Small intestine (tissue), 7 donors: ENCODE data around the gene NUBP2. TPM values are rescaled to one million over a fixed set of nuclear protein-coding genes. Genes with fewer than 3 reads are reported as not detected.
A peak's percentile ranks its signal among the peaks of the same experiment; 100 is the strongest.

Source experiments
- DNase-seq, 2 donors: peaks; one replicate each; pipeline versions ENCODE4 v3.0.0 to v3.0.0-alpha.2; 2013
- FAIRE-seq: peaks from 2 replicates; lab custom pipeline; 2012; peaks lifted over from hg19 to GRCh38; lab: Jason Lieb, UNC
- H3K27ac ChIP-seq, 3 donors: one replicate each; pipeline ENCODE4 v1.5.1; 2013; ENCODE audit warnings: low read length in 2 of 3, mild to moderate bottlenecking in 2 of 3, control low read depth in 1 of 3, inconsistent platforms in 1 of 3, low read depth in 1 of 3, moderate library complexity in 1 of 3
- H3K27me3 ChIP-seq, 3 donors: one replicate each; pipeline ENCODE4 v1.6.1; 2013; ENCODE audit warnings: low read length in 3 of 3, inconsistent platforms in 1 of 3; ENCODE audit not compliant: control insufficient read depth in 3 of 3, insufficient read depth in 3 of 3
- H3K36me3 ChIP-seq, 3 donors: one replicate each; pipeline ENCODE4 v1.6.1; 2013; ENCODE audit warnings: low read length in 3 of 3, inconsistent platforms in 1 of 3, low read depth in 1 of 3, mild to moderate bottlenecking in 1 of 3, moderate library complexity in 1 of 3; ENCODE audit not compliant: control insufficient read depth in 3 of 3, insufficient read depth in 2 of 3
- H3K4me1 ChIP-seq, 3 donors: one replicate each; pipeline ENCODE4 v1.6.1; 2013; ENCODE audit warnings: low read length in 2 of 3, inconsistent platforms in 1 of 3, low read depth in 1 of 3, mild to moderate bottlenecking in 1 of 3, moderate library complexity in 1 of 3; ENCODE audit not compliant: control insufficient read depth in 3 of 3, insufficient read depth in 2 of 3
- H3K4me3 ChIP-seq, 3 donors: one replicate each; pipeline ENCODE4 v1.5.1; 2013; ENCODE audit warnings: low read length in 3 of 3, control low read depth in 1 of 3, inconsistent platforms in 1 of 3, low read depth in 1 of 3, mild to moderate bottlenecking in 1 of 3, moderate library complexity in 1 of 3
- H3K9me3 ChIP-seq, 2 donors: one replicate each; pipeline ENCODE4 v1.6.1; 2013; ENCODE audit warnings: low read depth in 1 of 2, low read length in 1 of 2; ENCODE audit not compliant: control insufficient read depth in 2 of 2, insufficient read depth in 1 of 2
- WGBS, 3 donors: extraction: QIAGEN DNeasy Blood & Tissue Kit; methylation state at CpG; one replicate each; pipeline ENCODE4 v1.1.7; 2013; 5-methylcytosine and 5-hydroxymethylcytosine counted together
- polyA plus RNA-seq, 4 donors: library from polyadenylated mRNA; stranded (reverse) in 3 of 4; unstranded in 1 of 4; fragments of 200-250 nt in 3 of 4; fragments of 120-200 nt in 1 of 4; gene quantifications; one replicate each; pipeline versions ENCODE4 v1.2.1 to v1.2.3, GENCODE V29; 2013
- donor health status: healthy with polysubstance abuse.
- donor health status: control.
- donor health status: control.
- donor health status: Bipolar disorder and iron deficiency.
- donor health status: healthy.

Gene NUBP2
- polyA plus RNA-seq, 4 donors, result 38.6 to 70.7 (median 61.8) TPM

GRCh38 chr16:1822801-1823200 is 40.0 kb downstream of the NUBP2 start:
- peaks cover 2 to 52% (median 6%) of the 10 kb centered on the region in 3 donors for H3K36me3 ChIP-seq
- no peak overlapping the region for H3K27ac ChIP-seq
- H3K27me3 ChIP-seq, result no peaks in the 10 kb centered on the region
- no peak overlapping the region for H3K4me3 ChIP-seq
- H3K4me1 ChIP-seq, result peaks cover 2 to 12% (median 2%) of the 10 kb centered on the region in 3 donors
- H3K9me3 ChIP-seq, result no peaks in the 10 kb centered on the region
- FAIRE-seq (no peak), DNase-seq (no peak)
- WGBS, 3 donors, result 91 to 95% (median 92%) methylated on average over 16 of the region's 16 CpGs

- DNase-seq (peak; percentile 73 to 76), FAIRE-seq (no peak)
- no peaks in the 10 kb centered on the region for H3K27me3 ChIP-seq
- no peak overlapping the region for H3K27ac ChIP-seq
- 37 to 58% (median 50%) methylated on average over 9 of the region's 9 CpGs for WGBS, 3 donors
- H3K4me1 ChIP-seq, result peaks cover 2 to 12% (median 3%) of the 10 kb centered on the region in 3 donors
- no peaks in the 10 kb centered on the region for H3K9me3 ChIP-seq
- H3K36me3 ChIP-seq, result peaks cover 0 to 42% (median 3%) of the 10 kb centered on the region in 3 donors
- no peak overlapping the region for H3K4me3 ChIP-seq
Observed at GRCh38 chr16:1823821-1824220, 41.1 kb downstream of the NUBP2 start.

GRCh38 chr16:1825381-1825863 is 42.7 kb downstream of the NUBP2 start:
- FAIRE-seq (no peak), DNase-seq (peak in 1 of 2 donors; percentile 23)
- H3K27ac ChIP-seq, result peak overlapping the region; percentile 78 to 83 (median 82)
- no peaks in the 10 kb centered on the region for H3K27me3 ChIP-seq
- no peaks in the 10 kb centered on the region for H3K9me3 ChIP-seq
- H3K36me3 ChIP-seq, result peaks cover 0 to 26% (median 0%) of the 10 kb centered on the region in 3 donors
- H3K4me3 ChIP-seq, result peak overlapping the region in 2 of 3 donors; percentile 54 to 72
- 32 to 59% (median 33%) methylated on average over 15 of the region's 15 CpGs for WGBS, 3 donors
- H3K4me1 ChIP-seq, result peaks cover 2 to 18% (median 3%) of the 10 kb centered on the region in 3 donors

GRCh38 chr16:1825864-1826690 is 43.3 kb downstream of the NUBP2 start:
- Histone ChIP-seq H3K4me1 (peaks cover 2 to 24% (median 3%) of the 10 kb centered on the region in 3 donors), H3K36me3 (peaks cover 0 to 19% (median 0%) of the 10 kb centered on the region in 3 donors), H3K9me3 (no peaks in the 10 kb centered on the region), H3K4me3 (peak overlapping the region; percentile 54 to 73 (median 72)), H3K27ac (peak overlapping the region; percentile 78 to 83 (median 82)), H3K27me3 (no peaks in the 10 kb centered on the region)
- 0 to 1% (median 1%) methylated on average over 36 to 96 of the region's 96 CpGs for WGBS, 3 donors
- DNase-seq, result peak; percentile 73 to 90
- no peak for FAIRE-seq

GRCh38 chr16:1826691-1827573 is 44.2 kb downstream of the NUBP2 start, which contains the start of the genes FAHD1 and HAGH:
FAHD1 (plus strand) TSS chr16:1827206; CDS start chr16:1827239, 33 bp downstream.
HAGH (minus strand) TSS chr16:1826825; CDS start chr16:1826787, 38 bp downstream.
- Histone ChIP-seq H3K36me3 (peaks cover 0 to 18% (median 0%) of the 10 kb centered on the region in 3 donors), H3K9me3 (no peaks in the 10 kb centered on the region), H3K27ac (peak within 1 kb of the TSS; percentile 82 to 88 (median 83)), H3K4me1 (peaks cover 2 to 32% (median 3%) of the 10 kb centered on the region in 3 donors), H3K27me3 (no peaks in the 10 kb centered on the region), H3K4me3 (peak within 1 kb of the TSS; percentile 72 to 94 (median 73))
- WGBS, 3 donors, result 0 to 1% (median 0%) methylated on average over 84 to 104 of the region's 104 CpGs
- DNase-seq (peak; percentile 95 to 99), FAIRE-seq (no peak)

GRCh38 chr16:1828645-1829410 is 46.1 kb downstream of the NUBP2 start:
- peak overlapping the region in 2 of 3 donors; percentile 72 to 94 for H3K4me3 ChIP-seq
- peaks cover 2 to 42% (median 3%) of the 10 kb centered on the region in 3 donors for H3K4me1 ChIP-seq
- peak overlapping the region; percentile 60 to 88 (median 78) for H3K27ac ChIP-seq
- H3K36me3 ChIP-seq, result peaks cover 0 to 17% (median 0%) of the 10 kb centered on the region in 3 donors
- DNase-seq (peak; percentile 85 to 92), FAIRE-seq (no peak)
- H3K27me3 ChIP-seq, result no peaks in the 10 kb centered on the region
- no peaks in the 10 kb centered on the region for H3K9me3 ChIP-seq
- 14 to 54% (median 27%) methylated on average over 11 of the region's 11 CpGs for WGBS, 3 donors

GRCh38 chr16:1830213-1830612 is 47.5 kb downstream of the NUBP2 start:
- H3K27me3 ChIP-seq, result no peaks in the 10 kb centered on the region
- peak overlapping the region in 1 of 3 donors; percentile 94 for H3K4me3 ChIP-seq
- FAIRE-seq (no peak), DNase-seq (peak; percentile 93 to 99)
- 10 to 52% (median 30%) methylated on average over 3 of the region's 3 CpGs for WGBS, 3 donors
- peak overlapping the region in 2 of 3 donors; percentile 60 to 88 for H3K27ac ChIP-seq
- H3K9me3 ChIP-seq, result no peaks in the 10 kb centered on the region
- H3K4me1 ChIP-seq, result peaks cover 0 to 36% (median 3%) of the 10 kb centered on the region in 3 donors
- peaks cover 0 to 17% (median 0%) of the 10 kb centered on the region in 3 donors for H3K36me3 ChIP-seq
